Measurements from ENCODE around the gene WNT7B.

The WNT7B gene

GRCh38 chr22:45891996-45892621 is 84.9 kb downstream of the WNT7B start:
- H3K4me3 ChIP-seq (ENCODE audit: low read depth, low read length), result no peak overlapping the region
- no peak for TF ChIP-seq CTCF (IDR thresholded peaks at IDR 0.05; ENCODE audit: borderline replicate concordance, insufficient read depth, low read depth, low read length)

- no peak overlapping the region for H3K4me3 ChIP-seq (ENCODE audit: low read depth, low read length)
- no peak for TF ChIP-seq CTCF (IDR thresholded peaks at IDR 0.05; ENCODE audit: borderline replicate concordance, insufficient read depth, low read depth, low read length)
Observed at GRCh38 chr22:45891471-45891995, 85.4 kb downstream of the WNT7B start.

GRCh38 chr22:45891021-45891421 is 85.9 kb downstream of the WNT7B start:
- no peak for TF ChIP-seq CTCF (IDR thresholded peaks at IDR 0.05; ENCODE audit: borderline replicate concordance, insufficient read depth, low read depth, low read length)
- no peak overlapping the region for H3K4me3 ChIP-seq (ENCODE audit: low read depth, low read length)

- H3K4me3 ChIP-seq (ENCODE audit: low read depth, low read length), result no peak overlapping the region
- TF ChIP-seq CTCF (IDR thresholded peaks at IDR 0.05; ENCODE audit: borderline replicate concordance, insufficient read depth, low read depth, low read length), result no peak
Observed at GRCh38 chr22:45890351-45890635, 86.7 kb downstream of the WNT7B start.

GRCh38 chr22:45889539-45890350 is 87.2 kb downstream of the WNT7B start:
- no peak for TF ChIP-seq CTCF (IDR thresholded peaks at IDR 0.05; ENCODE audit: borderline replicate concordance, insufficient read depth, low read depth, low read length)
- no peak overlapping the region for H3K4me3 ChIP-seq (ENCODE audit: low read depth, low read length)

- TF ChIP-seq CTCF (IDR thresholded peaks at IDR 0.05; ENCODE audit: borderline replicate concordance, insufficient read depth, low read depth, low read length), result no peak
- no peak overlapping the region for H3K4me3 ChIP-seq (ENCODE audit: low read depth, low read length)
Observed at GRCh38 chr22:45889093-45889538, 87.8 kb downstream of the WNT7B start.
